ENCODE measurements around the gene ZNF839.
"Not testable (repeated sequence)": the region's sequence is repeated elsewhere in the genome, so short reads cannot be mapped to it uniquely, and the experiment has no call there.

ZNF839 gene

DNA sequence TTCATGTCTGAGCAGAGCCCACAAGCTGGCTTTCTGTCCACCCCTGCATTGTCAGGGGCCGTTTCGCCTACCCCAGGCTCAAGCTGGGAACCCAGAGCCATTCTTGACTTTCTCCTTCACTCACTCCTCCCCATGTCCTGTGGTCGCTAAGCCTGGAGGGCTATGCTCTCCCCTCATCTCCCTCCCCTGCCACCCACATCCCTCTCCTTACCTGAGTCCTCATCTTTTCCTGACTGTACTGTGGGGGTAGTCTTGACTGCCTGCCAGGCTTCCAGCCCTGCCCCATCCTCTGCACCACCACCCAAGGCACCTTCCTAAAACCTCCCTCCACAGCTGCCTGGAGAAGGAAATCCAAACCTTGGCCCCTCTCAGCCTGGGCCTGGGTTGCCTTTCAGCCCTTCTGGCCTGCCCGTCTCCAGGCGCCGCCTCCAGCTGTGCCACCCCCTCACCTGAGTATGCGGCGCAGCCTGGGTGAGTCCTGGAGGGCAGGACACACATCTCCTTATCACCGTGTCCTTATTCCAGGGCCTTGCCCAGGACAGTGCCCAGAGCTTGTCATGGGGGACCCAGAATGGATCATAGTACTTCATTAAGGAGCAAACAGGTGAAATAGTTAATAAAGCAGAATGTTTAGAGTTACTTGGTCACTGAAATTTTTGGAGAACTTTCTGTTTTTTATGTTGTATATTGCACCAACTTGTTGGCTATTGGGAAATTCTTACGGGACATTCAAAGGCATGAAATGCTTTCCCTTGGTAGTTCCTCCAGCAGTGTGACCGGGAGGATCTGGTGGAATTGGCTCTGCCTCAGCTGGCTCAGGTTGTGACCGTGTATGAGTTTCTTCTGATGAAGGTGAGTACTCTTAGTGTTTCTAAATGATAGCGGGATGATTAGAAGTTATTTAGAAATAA, 14.5 kb downstream of the ZNF839 start:
- in situ Hi-C loops (cut with MboI; ENCODE audit: low sequenced_read_pairs): no loop called here

DNA sequence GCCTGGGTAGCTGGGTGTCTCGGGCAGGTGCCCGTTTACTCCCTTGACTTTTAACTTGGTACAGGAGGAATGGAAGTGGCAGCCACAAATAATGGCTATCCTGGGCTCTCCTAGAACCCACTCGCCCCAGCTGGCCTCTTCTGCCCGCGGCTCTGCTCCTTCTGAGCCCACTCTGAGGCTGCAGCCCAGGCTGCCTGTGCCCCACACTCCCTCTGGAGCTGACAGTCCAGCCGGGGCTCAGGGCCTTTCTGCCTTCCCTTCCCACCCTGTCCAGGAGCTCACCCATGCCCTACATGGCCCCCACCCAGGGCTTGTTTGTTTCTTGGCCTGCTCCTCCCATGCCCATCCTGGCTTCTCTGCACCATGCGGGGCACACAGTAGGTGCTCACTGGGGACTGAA, 15.6 kb downstream of the ZNF839 start:
- in situ Hi-C loops (cut with MboI; ENCODE audit: low sequenced_read_pairs): no loop called here

DNA sequence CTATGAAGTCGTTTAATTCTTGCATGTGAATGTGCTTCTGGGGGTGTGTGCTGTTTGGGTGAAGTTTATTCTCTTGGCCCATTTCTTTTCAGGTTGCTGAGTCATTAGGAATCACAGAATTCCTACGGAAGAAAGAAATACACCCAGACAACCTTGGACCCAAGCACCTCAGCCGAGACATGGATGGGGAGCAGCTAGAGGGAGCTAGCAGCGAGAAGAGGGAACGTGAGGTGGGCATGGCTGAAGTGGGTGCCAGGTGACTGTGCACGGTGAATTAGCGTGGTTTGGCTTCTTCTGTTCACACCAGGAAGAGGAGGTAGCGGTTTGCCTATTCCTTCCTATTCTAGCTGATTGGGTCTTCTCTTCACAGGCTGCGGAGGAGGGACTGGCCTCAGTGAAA, 19.2 kb downstream of the ZNF839 start:
- in situ Hi-C loops (cut with MboI; ENCODE audit: low sequenced_read_pairs): no loop called here

DNA sequence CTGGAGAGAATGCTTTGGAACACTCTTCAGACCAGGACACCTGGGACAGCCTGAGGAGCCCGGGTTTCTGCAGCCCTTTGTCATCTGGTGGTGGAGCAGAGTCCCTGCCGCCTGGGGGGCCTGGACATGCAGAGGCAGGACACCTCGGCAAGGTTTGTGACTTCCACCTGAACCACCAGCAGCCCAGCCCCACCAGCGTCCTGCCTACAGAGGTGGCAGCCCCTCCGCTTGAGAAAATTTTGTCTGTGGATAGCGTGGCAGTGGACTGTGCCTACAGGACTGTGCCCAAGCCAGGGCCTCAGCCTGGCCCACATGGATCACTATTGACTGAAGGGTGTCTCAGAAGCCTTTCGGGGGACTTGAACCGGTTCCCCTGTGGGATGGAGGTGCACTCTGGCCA, 22.0 kb downstream of the ZNF839 start:
- in situ Hi-C loops (cut with MboI; ENCODE audit: low sequenced_read_pairs): no loop called here

DNA sequence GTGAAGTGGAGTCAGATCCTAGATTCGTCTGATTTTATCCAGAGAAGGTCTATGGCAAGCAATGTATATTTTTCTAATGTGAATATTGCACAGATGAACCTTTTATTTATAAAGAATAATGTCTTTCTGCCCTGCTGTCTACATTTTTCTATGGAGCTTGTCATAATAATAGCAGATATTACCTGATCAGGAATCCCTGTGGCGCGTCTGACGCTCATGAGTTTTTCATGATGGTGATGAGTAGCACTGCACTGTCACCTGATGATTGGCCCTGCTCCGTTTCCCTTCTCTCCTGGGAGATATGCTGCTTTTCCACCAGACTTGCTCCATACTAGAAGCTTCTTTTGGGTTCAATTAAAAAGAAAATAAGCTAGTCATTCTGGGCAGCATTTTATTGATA, 22.7 kb downstream of the ZNF839 start:
- in situ Hi-C loops (cut with MboI; ENCODE audit: low sequenced_read_pairs): no loop called here

DNA sequence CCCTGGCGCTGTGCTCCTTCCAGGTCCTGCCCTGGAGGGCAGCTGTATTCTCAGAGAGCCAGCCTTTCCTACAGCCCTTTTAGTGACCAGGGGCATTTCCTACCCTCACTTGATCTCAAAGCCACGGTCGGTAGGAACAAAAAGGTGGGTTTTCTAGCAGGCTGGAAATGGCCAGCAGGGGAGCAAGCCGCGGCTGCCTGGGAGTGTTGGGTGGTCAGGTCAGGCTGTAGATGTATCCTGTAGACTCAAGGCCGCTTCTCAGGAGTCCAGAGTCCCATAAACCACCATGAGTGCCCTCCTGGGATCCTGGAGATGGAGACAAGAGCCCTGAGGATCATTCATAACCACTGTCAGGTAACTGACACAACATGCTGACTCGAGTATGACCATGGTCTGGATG, 24.5 kb downstream of the ZNF839 start:
- in situ Hi-C loops (cut with MboI; ENCODE audit: low sequenced_read_pairs): no loop called here

DNA sequence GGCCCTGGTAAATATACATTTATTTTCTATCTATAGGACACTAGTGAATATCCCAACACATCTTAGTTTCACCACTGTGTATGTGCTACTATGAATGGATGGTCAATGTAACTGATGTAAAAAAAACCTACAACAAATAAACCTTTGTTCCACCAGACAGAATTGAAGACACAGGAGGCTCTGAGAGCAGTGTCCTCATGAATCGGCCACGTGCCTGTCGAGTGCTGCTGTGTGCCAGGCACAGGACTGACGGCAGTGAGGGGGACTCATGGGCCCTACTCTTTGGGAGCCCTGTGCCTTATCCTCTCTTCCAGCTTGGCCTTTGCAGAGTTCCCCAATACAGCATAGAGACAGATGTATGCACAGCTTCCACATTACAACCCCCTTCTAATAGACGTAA, 24.9 kb downstream of the ZNF839 start:
- in situ Hi-C loops (cut with MboI; ENCODE audit: low sequenced_read_pairs): no loop called here

DNA sequence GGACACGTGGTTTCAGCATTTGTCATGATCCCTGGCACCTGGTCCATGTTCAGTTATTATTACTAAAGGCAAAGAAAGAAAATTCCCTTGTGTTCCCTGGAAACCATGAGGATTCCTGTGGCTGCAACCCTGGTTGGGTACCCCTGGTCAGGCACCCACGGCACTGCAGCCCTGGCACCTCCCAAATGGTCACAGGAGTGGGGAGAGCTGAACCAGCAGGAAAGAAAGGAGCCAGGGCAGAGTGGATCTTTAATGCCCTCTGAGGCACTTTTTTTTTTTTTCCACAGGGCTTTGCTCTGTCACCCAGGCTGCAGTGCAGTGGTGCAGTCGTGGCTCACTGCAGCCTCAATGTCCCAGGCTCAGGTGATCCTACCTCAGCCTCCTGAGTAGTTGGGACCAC, 25.7 kb downstream of the ZNF839 start:
- in situ Hi-C loops (cut with MboI; ENCODE audit: low sequenced_read_pairs): no loop called here

DNA sequence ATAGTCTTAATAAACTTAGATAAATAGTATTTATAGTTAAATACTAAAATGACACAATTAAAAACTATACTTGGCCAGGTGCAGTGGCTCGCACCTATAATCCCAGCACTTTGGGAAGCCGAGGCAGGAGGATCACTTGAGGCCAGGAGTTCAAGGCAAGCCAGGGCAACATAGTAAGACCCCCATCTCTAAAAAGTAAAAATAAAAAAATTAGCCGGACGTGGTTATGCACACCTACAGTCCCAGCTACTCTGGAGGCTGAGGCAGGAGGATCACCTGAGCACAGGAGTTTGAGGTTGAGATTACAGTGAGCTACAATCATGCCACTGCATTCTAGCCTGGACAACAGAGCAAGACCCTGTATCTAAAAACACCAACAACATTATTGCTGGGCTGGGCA, 27.1 kb downstream of the ZNF839 start:
- in situ Hi-C loops (cut with MboI; ENCODE audit: low sequenced_read_pairs): no loop called here

DNA sequence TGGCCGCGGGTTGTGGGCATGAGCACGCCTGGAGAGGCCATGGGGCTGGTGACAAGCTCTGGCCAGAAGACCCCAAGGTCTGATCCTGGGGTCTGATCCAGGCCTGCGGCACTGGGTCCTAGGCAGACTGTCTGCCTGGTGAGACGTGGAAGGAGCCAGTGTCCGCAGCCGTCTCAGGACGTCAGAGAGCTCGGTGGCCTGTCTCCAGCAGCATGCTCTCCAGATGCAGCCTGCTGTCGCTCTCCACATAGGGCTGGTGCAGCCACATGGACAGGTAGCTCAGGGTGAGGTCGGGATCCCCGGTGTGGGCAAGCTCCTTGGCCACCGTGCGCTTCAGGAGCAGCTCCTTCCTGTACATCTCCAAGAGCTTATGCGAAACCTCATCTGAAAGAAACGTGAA, 28.8 kb downstream of the ZNF839 start:
- in situ Hi-C loops (cut with MboI; ENCODE audit: low sequenced_read_pairs): no loop called here

DNA sequence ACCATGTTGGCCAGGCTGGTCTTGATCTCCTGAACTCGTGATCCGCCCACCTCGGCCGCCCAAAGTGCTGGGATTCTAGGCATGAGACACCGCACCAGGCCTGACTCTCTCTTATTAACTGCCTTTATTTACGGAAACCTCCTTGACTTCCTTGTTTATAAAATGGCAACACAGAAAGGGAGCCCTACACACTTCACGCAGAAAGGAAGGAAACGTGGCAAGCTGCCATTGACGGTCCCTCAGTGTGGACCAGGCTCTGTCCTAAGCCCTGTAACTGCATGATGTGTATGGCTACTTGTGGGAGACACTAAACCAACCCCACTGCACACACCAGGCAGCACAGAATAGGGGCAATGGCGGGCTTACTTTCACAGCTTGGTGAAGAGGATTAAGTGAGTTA, 31.5 kb downstream of the ZNF839 start:
- in situ Hi-C loops (cut with MboI; ENCODE audit: low sequenced_read_pairs): no loop called here

DNA sequence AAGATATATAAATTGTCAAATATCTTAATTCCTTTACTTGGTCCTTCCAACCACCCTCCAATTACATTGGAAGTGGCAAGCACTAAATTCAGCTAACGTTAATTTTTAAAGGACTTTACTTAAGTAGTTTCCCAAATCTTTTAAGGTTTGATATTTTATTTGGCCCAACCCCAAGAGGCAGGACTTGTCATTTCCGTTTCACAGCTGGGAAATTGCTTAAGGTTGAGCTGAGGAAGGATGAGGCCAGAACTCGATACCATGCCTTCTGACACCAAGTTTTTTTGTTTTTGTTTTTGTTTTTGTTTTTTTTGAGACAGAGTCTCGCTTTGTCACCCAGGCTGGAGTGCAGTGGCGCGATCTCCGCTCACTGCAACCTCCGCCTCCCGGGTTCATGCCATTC, 32.0 kb downstream of the ZNF839 start:
- in situ Hi-C loops (cut with MboI; ENCODE audit: low sequenced_read_pairs): not testable (repeated sequence)

DNA sequence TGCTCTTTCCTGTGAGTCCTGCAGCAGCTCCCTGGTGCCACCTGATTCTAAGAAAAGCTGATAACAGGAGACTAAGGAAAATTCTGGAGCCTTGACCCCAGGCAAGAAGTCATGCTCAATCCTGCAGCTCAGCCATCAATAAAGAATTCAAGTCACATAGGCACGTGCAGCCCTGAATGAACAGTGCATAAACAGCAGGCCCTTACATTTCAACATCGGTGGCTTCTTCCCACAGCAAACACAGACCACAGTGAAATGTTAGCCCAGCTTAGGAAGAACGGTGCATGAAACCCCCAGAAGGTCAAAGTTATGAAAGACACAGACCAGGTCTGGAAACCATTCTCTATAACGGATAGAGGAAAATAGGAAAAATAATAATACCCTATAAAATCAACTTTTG, 32.7 kb downstream of the ZNF839 start:
- in situ Hi-C loops (cut with MboI; ENCODE audit: low sequenced_read_pairs): no loop called here

DNA sequence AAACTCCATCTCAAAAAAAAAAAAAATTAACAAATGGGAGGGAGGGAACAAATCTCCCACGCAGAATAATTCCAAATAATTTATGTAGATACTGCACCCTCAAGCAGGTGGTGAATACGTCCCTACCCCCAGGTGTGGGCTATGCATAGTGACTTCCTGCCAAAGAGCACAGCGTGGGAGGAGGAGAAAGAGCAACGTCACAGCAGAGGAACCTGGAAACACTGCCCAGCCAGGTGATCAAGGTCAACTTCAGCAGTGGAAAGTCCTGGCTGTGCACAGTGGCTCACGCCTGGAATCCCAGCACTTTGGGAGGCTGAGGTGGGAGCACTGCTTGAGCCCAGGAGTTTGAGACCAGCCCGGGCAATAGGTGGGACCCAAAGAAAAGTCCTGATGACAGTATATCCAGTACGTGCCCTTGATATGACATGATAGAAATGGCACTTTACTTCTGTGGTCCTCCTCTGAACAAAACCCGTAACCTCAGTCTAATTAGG, 33.6 kb downstream of the ZNF839 start:
- in situ Hi-C loops (cut with MboI; ENCODE audit: low sequenced_read_pairs): no loop called here

DNA sequence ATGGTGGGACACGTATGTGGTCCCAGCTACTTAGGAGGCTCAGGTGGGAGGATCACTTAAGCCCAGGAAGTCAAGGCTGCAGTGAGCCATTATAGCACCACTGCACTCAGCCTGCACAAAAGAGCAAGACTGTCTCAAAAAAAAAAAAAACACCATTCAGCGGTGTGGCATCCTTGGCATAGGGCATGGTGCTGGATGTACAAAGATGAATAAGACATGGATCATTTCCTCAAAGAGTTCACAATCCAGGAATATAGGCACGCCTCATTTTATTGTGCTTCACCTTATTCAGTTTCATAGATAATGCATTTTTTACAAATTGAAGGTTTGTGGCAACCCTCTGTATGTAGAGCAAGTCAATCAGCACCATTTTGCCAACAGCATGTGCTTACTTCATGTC, 36.7 kb downstream of the ZNF839 start:
- in situ Hi-C loops (cut with MboI; ENCODE audit: low sequenced_read_pairs): no loop called here

DNA sequence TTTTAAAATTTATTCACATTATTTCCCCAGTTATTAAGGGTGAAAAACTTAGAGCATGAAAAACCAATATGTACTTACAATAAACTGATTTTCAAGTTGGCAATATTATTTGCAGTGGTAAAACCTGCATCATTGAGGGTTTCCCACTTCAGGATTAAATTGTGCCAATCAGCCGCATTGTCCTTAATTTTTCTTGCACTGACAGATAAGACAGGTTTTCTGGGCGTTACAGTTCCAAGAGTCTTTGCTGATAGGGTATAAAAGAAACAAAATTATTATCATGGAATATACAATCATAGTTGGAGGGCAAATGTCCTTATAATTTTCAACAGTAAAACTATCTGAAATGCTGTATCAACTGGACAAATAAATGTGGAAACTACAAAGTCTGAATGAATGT, 39.8 kb downstream of the ZNF839 start:
- in situ Hi-C loops (cut with MboI; ENCODE audit: low sequenced_read_pairs): no loop called here

DNA sequence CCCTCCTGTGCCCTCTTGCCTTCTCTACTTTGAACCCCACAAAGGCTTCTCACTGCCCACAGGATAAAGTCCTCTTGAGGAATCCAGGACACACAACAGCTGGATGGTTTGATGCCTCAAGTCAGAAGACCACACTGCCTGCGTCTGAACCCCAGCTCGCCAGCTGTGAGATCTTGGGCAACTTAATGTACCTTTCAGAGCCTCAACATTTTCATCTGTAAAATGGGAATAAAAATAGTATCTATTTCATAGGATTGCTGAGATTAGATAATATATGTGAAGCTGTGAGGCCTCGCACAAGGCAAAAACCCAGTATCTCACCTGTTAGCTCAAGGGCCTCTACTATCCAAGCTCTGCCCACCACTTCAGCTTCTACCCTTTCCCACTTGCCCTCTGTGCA, 40.8 kb downstream of the ZNF839 start:
- in situ Hi-C loops (cut with MboI; ENCODE audit: low sequenced_read_pairs): no loop called here

DNA sequence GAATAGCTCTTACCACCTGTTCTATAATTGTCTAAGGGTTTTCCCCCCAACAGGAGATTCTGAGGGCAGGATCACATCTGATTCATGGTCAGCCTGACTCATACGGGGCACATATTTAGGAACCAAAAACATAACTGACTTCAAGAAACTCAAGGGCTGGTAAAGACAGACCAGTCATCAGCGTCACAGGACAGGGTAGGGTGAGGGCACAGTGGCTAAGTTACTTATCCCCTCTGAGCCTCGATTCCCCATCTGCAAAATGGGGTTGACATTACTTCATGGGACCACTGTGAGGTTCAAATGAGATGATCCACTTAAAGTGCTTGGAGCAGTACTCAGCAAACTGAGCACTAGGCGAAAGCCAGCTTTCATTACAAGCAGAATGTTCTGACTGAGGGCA, 42.5 kb downstream of the ZNF839 start:
- in situ Hi-C loops (cut with MboI; ENCODE audit: low sequenced_read_pairs): no loop called here

DNA sequence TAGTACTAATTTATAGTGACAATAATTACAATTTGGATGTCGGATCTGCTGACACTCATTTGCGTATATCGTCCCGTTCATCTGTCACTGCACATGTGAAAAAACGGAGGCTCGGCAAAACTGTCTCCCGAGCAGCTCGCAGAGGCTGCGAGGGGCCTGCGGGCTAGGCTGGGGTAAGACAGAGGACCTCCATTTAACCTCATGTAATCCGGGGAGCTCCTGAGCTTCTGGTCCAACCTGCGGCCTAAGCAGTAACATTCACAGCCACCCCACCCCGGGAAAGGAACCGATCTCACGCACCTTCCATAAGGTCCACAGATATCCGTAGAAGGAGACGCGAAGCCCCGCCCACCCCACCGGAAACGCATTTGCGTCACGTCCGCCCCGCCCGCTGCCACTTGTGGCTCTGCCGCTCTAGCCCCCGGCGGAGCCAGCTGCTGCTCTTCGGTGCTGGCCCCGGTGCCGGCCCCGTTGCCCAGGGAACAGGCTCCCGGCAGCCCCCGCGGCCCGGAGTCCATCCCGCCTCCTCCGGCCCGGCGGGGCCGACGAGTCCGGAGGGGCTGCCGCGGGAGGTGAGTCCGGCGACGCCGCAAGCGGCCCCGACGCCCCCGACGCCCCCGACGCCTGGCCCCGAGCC, 43.1 kb downstream of the ZNF839 start, which contains the start of the genes CINP and TECPR2:
CINP (minus strand) TSS at position 346 of the 637 bp plus-strand sequence; CDS start at position 307, 39 bp downstream.
TECPR2 (plus strand) TSS at position 397 of the 637 bp plus-strand sequence. CDS start 13,781 bp downstream, outside the sequence.
- in situ Hi-C loops (cut with MboI; ENCODE audit: low sequenced_read_pairs): no loop called here

DNA sequence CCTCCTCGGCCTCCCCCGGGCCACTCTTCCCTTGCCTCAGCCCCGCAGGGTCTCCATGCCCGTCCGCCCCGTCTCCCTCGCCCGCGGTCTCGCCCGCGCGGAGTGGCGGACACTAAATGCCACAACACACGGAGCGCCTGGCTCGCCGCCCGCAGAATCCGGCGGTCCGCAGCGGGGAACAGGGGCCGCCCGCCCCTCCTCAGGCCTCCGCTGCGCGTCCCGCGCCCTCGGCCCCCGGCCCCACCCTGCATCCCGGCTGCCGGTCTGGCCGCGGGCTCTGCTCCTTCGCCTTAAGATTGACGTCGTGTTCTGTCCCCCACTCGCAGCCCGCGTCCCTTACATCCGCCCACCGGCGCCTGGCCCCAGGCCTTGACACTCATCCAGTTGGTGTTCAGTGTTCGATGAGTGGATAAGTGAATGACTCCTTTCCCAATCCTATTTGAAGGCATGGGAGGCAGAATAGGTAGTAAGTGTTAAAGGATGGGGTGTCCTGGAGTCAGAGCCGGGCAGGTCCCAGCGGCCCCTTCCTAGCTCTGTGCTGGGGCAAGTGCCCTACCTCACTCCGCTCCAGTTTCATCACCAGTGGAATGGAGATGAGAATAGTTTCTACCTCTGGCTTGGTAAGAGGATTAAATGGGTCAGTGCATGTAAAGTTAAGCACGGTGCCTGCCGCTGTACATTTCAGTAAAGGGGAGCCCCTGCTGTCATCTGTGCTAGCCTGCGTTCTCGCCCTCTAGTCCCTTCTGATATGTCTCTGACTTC, 43.8 kb downstream of the ZNF839 start:
- in situ Hi-C loops (cut with MboI; ENCODE audit: low sequenced_read_pairs): no loop called here

DNA sequence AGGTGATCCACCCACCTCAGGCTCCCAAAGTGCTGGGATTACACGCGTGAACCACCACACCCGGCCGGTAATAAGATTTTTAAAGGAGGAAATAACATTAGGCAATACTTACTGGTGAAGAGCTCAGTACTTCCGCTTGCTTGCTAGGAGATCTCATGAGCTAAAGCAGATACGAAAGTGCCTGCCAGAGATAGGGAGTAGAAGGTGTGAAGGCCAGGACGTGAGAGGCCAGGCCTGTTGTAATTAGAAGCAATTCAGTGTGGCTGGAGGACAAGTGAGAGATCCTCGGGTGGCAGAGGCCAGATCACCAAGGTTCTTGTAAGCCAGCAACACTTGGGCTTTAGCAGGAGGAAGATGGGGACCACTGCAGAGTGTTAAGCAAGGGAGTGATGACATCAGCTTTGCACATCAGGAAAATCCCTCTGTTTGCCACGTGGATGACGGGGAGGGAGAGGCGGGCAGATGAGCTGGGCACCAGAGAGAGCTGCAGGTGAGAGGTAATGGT, 50.8 kb downstream of the ZNF839 start:
- in situ Hi-C loops (cut with MboI; ENCODE audit: low sequenced_read_pairs): no loop called here

Data from HL-60/S4 treated with phorbol 12-myristate 13-acetate at 8.2 ng/mL for 4 days and 3 days (cell line).